A549 (cell line): Measurements from ENCODE around the gene CNOT1. TPM values are rescaled to one million over a fixed set of nuclear protein-coding genes. Genes with fewer than 3 reads are reported as not detected.

Experiments
- ATAC-seq, 2 experiments: fragments of 200-7000 bp in 1 of 2; fragments of >200 bp in 1 of 2; cut with Nextera tagmentation in 1 of 2; cut with Tn5 transposase in 1 of 2; 3 replicates each; pipeline versions ENCODE4 v1.8.0 to v1.9.1; 2018 to 2020; ENCODE audit warnings: mild to moderate bottlenecking in 1 of 2, moderate library complexity in 1 of 2
- CTCF ChIA-PET: fragments of 300-600 bp; sonication (Branson Sonifier 250); formaldehyde crosslinking; extraction: SDS; loops from one replicate; lab custom pipeline; 2021; ENCODE audit warnings: antibody characterized with exemption, inconsistent platforms; lab: Yijun Ruan, JAX
- POLR2A ChIA-PET: fragments of 350-600 bp; formaldehyde crosslinking; extraction: SDS; loops from one replicate; lab custom pipeline; 2021; ENCODE audit warnings: antibody characterized with exemption, inconsistent platforms; lab: Yijun Ruan, JAX
- DNase-seq, 2 experiments: peaks; one replicate each; pipeline versions ENCODE4 v3.0.0 to v3.0.0-alpha.2; 2011 to 2016; ENCODE audit warnings: low read depth in 1 of 2, low spot score in 1 of 2
- FAIRE-seq: peaks from 2 replicates; lab custom pipeline; 2011; peaks lifted over from hg19 to GRCh38; lab: Jason Lieb, UNC
- H3K27ac ChIP-seq, 2 experiments: fragments of >200 bp; sonication (Bioruptor Twin); formaldehyde crosslinking; 3 replicates each; pipeline ENCODE4 v1.5.1; 2016 to 2017
- H3K4me1 ChIP-seq: fragments of >200 bp; sonication (Bioruptor Twin); formaldehyde crosslinking; 3 replicates; pipeline ENCODE4 v1.6.1; 2016
- H3K4me2 ChIP-seq: fragments of >200 bp; sonication (Bioruptor Twin); formaldehyde crosslinking; 3 replicates; pipeline ENCODE4 v1.6.1; 2016
- H3K4me3 ChIP-seq: fragments of >200 bp; sonication (Bioruptor Twin); formaldehyde crosslinking; 3 replicates; pipeline ENCODE4 v1.5.1; 2016
- H3K9me3 ChIP-seq: fragments of >200 bp; sonication (Bioruptor Twin); formaldehyde crosslinking; 3 replicates; pipeline ENCODE4 v1.6.1; 2016
- ATOH8 ChIP-seq: fragments of 250-450 bp; sonication (Bioruptor Pico); IDR thresholded peaks from 2 replicates; pipeline ENCODE4 v1.5.0; 2020; ENCODE audit warnings: low read depth, mild to moderate bottlenecking, moderate library complexity
- BCL3 ChIP-seq: fragments of >200 bp; sonication (Bioruptor Twin); formaldehyde crosslinking; IDR thresholded peaks from 3 replicates; pipeline ENCODE4 v1.6.1; 2016
- BHLHE40 ChIP-seq: IDR thresholded peaks from 2 replicates; pipeline ENCODE4 v1.6.1; 2012; ENCODE audit warnings: low read depth, low read length, inconsistent platforms
- CBX2 ChIP-seq: fragments of 200-600 bp; sonication (generic); IDR thresholded peaks from 2 replicates; pipeline ENCODE4 v1.6.1; 2016; ENCODE audit warnings: low read depth, mild to moderate bottlenecking, borderline replicate concordance
- CTCF ChIP-seq: fragments of >200 bp; sonication (Bioruptor Twin); formaldehyde crosslinking; IDR thresholded peaks from 3 replicates; pipeline ENCODE4 v1.5.1; 2016
- EHF ChIP-seq: fragments of 250-450 bp; sonication (Bioruptor Pico); IDR thresholded peaks from 2 replicates; pipeline ENCODE4 v1.5.0; 2020; ENCODE audit warnings: mild to moderate bottlenecking
- FOXS1 ChIP-seq: fragments of 250-450 bp; sonication (Bioruptor Pico); IDR thresholded peaks from 2 replicates; pipeline ENCODE4 v1.5.0; 2020; ENCODE audit warnings: mild to moderate bottlenecking, moderate library complexity
- GATA3 ChIP-seq: IDR thresholded peaks from 2 replicates; pipeline ENCODE4 v1.6.1; 2012; ENCODE audit warnings: borderline replicate concordance
- HDAC2 ChIP-seq: fragments of 200-600 bp; sonication (generic); IDR thresholded peaks from 2 replicates; pipeline ENCODE4 v1.6.1; 2016
- MAFK ChIP-seq: fragments of 450-650 bp; IDR thresholded peaks from 2 replicates; pipeline ENCODE4 v1.6.1; 2014; ENCODE audit not compliant: partially characterized antibody
- MAX ChIP-seq: IDR thresholded peaks from 2 replicates; pipeline ENCODE4 v1.6.1; 2012
- MYC ChIP-seq: IDR thresholded peaks from 2 replicates; pipeline ENCODE4 v1.6.1; 2012; ENCODE audit warnings: mild to moderate bottlenecking, inconsistent platforms, low read length, improper control_type of control experiment, borderline replicate concordance
- NR3C1 ChIP-seq: fragments of >200 bp; sonication (Bioruptor Twin); formaldehyde crosslinking; IDR thresholded peaks from 3 replicates; pipeline ENCODE4 v1.6.1; 2017
- POLR2AphosphoS2 ChIP-seq: conservative IDR thresholded peaks from 2 replicates; pipeline ENCODE4 v1.6.1; 2012; ENCODE audit warnings: low read length, improper control_type of control experiment, inconsistent platforms
- RARB ChIP-seq: fragments of 250-450 bp; sonication (Bioruptor Pico); IDR thresholded peaks from 2 replicates; pipeline ENCODE4 v1.8.0; 2021; ENCODE audit warnings: mild to moderate bottlenecking, moderate library complexity
- RCOR1 ChIP-seq: fragments of 150-350 bp; IDR thresholded peaks from 2 replicates; pipeline ENCODE4 v1.6.1; 2014; ENCODE audit warnings: antibody characterized with exemption, low read length, low read depth
- RFX5 ChIP-seq: fragments of 450-650 bp; IDR thresholded peaks from 2 replicates; pipeline ENCODE4 v1.7.1; 2014; ENCODE audit warnings: antibody characterized with exemption, mild to moderate bottlenecking, moderate library complexity
- SMC3 ChIP-seq: fragments of >200 bp; sonication (Bioruptor Twin); formaldehyde crosslinking; IDR thresholded peaks from 3 replicates; pipeline ENCODE4 v1.6.1; 2018; ENCODE audit warnings: inconsistent platforms
- SREBF2 ChIP-seq: fragments of 450-650 bp; IDR thresholded peaks from 2 replicates; pipeline ENCODE4 v1.6.1; 2014; ENCODE audit warnings: mild to moderate bottlenecking, moderate library complexity
- TFCP2L1 ChIP-seq: fragments of 250-450 bp; sonication (Bioruptor Pico); IDR thresholded peaks from 2 replicates; pipeline ENCODE4 v1.5.0; 2021; ENCODE audit warnings: mild to moderate bottlenecking
- ZNF302 ChIP-seq: fragments of 250-450 bp; sonication (Bioruptor Pico); IDR thresholded peaks from 2 replicates; pipeline ENCODE4 v1.9.0; 2021; ENCODE audit warnings: inconsistent platforms, mild to moderate bottlenecking, moderate library complexity
- ZSCAN20 ChIP-seq: fragments of 250-450 bp; sonication (Bioruptor Pico); IDR thresholded peaks from 2 replicates; pipeline ENCODE4 v1.8.0; 2022; ENCODE audit warnings: mild to moderate bottlenecking, moderate library complexity
- WGBS: methylation state at CpG from one replicate; pipeline ENCODE4 v1.1.6; 2017; ENCODE audit errors: missing lambda C conversion rate; 5-methylcytosine and 5-hydroxymethylcytosine counted together
- polyA plus RNA-seq, 4 experiments: library from polyadenylated mRNA; depleted of rRNA in 3 of 4; stranded (reverse); fragments of >200 nt; fragmentation: RNase III in 1 of 4; extraction: RNeasy Plus Mini Kit Qiagen cat#74134 plus additional on column Dnase treatment in 1 of 4; gene quantifications; 2 replicates in 3 of 4; 3 replicates in 1 of 4; pipeline ENCODE4 v1.2.3, GENCODE V29; 2011 to 2017

The CNOT1 gene
- polyA plus RNA-seq, 2 of the 4 experiments (the other 2 are of a cell fraction), result 119 to 226 TPM

GRCh38 chr16:58635502-58635901 lies 5.9 kb upstream of the CNOT1 start:
- WGBS, result 72% methylated on average over 4 of the region's 4 CpGs
- H3K9me3 ChIP-seq, result no peaks in the 10 kb centered on the region
- ChIA-PET CTCF (interaction anchor here (0.7 to 1.6 kb wide), 2 partner anchors 25 to 123 kb away, joined by 3 to 6 read pairs; no protein-coding TSS in a partner anchor), POLR2A (no interaction called here)
- DNase-seq, result no peak
- no peak overlapping the region for H3K27ac ChIP-seq
- no peak for FAIRE-seq
- no peak overlapping the region for H3K4me2 ChIP-seq
- ATAC-seq, result no peak
- no peak overlapping the region for H3K4me3 ChIP-seq
- H3K4me1 ChIP-seq, result peaks cover 5% of the 10 kb centered on the region; the same call in 1 of the 3 replicates
- TF ChIP-seq FOXS1 (no peak), CBX2 (no peak), MAX (no peak), BCL3 (no peak), ZNF302 (CRISPR knock-in tag) (no peak), RFX5 (no peak), RARB (CRISPR knock-in tag) (no peak), ATOH8 (CRISPR knock-in tag) (no peak), SMC3 (no peak), TFCP2L1 (CRISPR knock-in tag) (no peak), ZSCAN20 (CRISPR knock-in tag) (no peak), EHF (CRISPR knock-in tag) (no peak), HDAC2 (no peak), MAFK (no peak), MYC (no peak), BHLHE40 (no peak), SREBF2 (no peak), GATA3 (no peak), CTCF (no peak)

- no peaks in the 10 kb centered on the region for H3K9me3 ChIP-seq
- 52% methylated on average over 3 of the region's 3 CpGs for WGBS
- no peak overlapping the region for H3K27ac ChIP-seq
- ATAC-seq (no peak), FAIRE-seq (no peak), DNase-seq (no peak)
- CTCF ChIA-PET, result interaction anchor here (1.7 kb wide), 1 partner anchor 123 kb away, joined by 4 read pairs; no protein-coding TSS in a partner anchor
- peaks cover 5% of the 10 kb centered on the region; the same call in 1 of the 3 replicates for H3K4me1 ChIP-seq
- H3K4me2 ChIP-seq, result no peak overlapping the region
- H3K4me3 ChIP-seq, result no peak overlapping the region
- TF ChIP-seq RCOR1, result no peak
- no peak for TF ChIP-seq NR3C1
- no peak for TF ChIP-seq POLR2AphosphoS2
- POLR2A ChIA-PET, result no interaction called here
Observed at GRCh38 chr16:58634265-58634802, 4.7 kb upstream of the CNOT1 start.
